GM18951 (cell line): ENCODE data around the gene ZFP37.
"Not testable (repeated sequence)": the region's sequence is repeated elsewhere in the genome, so short reads cannot be mapped to it uniquely, and the experiment has no call there.

Source experiments
- POLR2A ChIP-seq: IDR thresholded peaks from 4 replicates; pipeline ENCODE4 v1.6.1; 2011; ENCODE audit warnings: mild to moderate bottlenecking; ENCODE audit not compliant: insufficient read length, insufficient read depth; ENCODE audit errors: extremely low read depth
- in situ Hi-C: fragments of 300-500 bp; cut with MboI; formaldehyde crosslinking; loops from one replicate; pipeline ENCODE4 v1.12.0; 2022; ENCODE audit warnings: low sequenced_read_pairs, mixed read lengths, inconsistent platforms; ENCODE audit not compliant: unreplicated experiment

The ZFP37 gene

DNA sequence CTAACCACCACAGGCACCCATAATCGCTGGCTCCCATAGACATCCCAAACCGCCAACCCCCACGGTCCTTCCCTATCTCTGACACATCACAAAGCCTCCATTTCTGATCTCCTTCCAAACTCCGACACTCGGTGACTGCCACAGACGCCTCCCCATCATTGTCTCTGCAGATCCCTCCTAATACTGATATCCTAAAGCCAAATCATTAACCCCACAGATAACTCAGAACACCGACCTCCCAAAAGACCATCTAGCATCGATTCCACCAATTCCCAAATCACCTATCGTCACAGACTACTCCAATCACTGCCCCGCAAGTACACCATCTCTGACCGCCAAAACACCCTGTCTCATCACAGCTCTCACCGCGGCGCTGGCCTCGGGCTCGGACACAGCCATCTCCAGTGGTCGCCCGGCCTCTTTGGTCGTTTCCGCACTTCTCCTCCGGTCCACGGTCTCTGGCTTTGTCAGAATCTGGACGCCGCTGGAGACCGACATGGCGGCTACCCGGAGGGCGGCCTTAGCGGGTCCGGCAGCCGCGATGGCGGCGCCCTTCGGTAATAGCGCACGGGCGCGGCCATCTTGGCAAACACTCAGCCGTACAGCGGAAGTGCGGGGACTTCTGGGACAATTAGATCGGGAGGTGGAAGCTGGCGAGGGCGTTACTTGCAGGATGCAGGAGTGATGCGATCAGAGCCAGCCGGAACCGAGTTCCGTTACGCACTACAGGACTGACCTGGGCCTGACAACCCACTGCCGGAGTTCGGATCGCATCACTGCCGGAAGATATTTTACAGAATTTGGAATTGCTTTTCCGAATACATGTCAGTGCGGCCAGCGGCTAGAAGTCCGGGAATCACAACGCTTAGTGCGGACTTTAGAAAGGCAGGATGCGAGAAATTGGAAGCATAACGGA is at the start of gene ZFP37:
Gene ZFP37 (minus strand): TSS at position 534 of the 916 bp plus-strand sequence. CDS start 36 bp downstream, at position 498.
- in situ Hi-C loops = no loop called here

DNA sequence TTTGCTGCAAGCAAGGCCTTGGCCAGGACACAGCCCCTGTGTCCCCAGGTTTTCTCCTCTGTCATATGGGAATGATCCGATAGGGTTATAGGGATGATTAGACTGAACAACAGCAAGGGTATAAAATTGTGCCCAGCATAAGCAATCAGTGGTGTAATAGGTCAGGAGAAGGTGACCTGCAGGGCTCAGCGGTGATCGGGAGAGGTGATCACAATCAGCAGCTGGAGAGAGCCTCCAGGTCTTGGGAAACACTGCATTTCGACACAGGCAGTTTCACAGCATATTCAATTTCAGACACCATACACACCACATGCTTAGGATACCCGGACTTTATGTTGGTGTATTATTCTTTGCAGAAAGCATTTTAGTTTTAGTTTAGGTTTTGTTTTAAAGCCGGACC is 48.8 kb upstream of the ZFP37 start:
- in situ Hi-C loops = not testable (repeated sequence)

More for the DNA sequence above, at the start of gene ZFP37:
- TF ChIP-seq POLR2A = peak; percentile 50

DNA sequence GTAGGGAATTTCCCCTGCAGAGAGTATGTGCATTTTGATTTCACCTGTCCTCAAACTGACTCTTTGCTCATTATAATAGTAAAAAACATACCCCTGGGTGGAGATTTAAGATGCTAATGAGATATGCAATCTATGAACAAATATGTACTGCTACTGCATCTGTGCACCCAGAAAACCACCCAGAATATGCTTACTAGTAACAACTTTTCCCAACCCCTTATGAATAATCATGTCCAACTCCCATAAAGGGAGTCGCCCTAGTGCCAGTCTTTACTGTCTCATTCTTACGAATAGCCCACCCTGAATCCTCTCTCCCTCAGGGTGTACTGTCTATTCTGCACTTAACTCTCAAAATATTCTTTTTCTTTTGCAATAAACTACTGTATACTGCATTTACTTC is 39.0 kb upstream of the ZFP37 start:
- in situ Hi-C loops = no loop called here

DNA sequence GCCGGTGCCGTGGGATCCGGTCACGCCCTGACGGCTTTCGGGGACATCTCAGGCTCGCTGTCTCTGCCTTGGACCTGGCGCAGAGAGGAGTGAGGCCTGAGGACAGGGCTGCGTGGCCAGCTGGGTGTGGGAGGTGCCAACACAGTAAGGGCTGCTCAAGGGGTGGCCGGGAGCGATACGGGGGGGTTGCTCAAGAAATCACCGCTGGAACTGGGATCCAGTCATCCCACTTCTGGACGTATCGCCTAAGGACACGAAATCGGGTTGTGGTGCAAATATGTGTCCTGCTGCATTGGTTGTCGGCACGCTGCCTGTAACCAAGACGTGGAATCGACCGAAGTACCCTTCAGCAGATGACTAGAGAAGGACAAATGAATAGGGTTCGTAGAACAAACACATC is 33.4 kb upstream of the ZFP37 start:
- in situ Hi-C loops = not testable (repeated sequence)

More for the DNA sequence above, 39.0 kb upstream of the ZFP37 start:
- TF ChIP-seq POLR2A = no peak

DNA sequence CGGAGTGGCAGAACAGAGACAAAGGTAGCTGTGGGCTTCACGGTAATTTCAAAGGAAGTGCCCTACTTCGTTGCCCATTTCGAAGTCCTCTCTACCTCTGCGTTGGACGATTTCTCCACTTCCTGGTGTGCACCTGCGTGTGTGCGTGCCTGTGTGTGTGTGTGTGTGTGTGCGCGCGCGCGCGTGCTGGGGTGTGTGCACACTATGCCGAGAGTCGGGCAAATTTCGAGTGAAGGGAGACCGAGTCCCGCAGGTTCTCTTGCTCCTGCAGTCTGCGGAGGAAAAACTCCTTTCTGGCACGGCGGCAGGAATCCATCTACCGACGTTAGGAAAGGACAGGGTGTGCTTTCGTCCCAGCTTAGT is 32.6 kb upstream of the ZFP37 start:
- in situ Hi-C loops = not testable (repeated sequence)

DNA sequence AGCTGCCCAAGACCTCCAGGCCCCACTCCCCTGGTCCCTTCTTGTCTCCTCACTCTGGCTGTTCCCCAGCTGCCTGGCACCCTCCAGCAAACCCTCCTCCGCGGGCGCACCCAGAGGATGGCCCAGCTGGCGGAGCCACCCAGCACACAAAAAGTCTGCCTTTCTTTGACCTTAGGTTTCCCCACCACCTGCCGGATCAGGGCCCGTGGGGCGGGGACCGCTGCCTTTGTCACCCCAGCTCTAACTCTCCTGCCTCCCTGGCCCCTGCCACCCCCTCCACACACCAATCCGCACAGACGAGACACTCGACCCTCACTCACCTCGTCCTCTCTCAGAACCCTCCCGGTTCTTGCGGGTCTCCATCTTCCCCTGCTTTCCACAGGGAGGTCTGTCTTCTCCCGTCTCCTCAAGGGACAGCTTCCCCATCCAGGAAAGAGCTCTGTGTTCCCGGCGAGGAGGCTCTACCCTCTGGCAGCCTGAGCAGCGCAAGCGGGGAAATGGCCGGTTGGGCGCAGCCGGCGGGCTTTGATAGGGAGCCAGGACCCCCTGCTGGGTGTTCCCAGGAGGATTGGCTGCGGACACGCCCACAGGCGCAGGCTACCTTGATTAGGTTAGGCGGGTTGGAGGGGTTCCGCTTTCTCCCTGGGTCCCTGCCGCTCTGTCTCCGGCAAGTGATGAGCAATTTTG is 32.1 kb upstream of the ZFP37 start:
- in situ Hi-C loops = not testable (repeated sequence)

DNA sequence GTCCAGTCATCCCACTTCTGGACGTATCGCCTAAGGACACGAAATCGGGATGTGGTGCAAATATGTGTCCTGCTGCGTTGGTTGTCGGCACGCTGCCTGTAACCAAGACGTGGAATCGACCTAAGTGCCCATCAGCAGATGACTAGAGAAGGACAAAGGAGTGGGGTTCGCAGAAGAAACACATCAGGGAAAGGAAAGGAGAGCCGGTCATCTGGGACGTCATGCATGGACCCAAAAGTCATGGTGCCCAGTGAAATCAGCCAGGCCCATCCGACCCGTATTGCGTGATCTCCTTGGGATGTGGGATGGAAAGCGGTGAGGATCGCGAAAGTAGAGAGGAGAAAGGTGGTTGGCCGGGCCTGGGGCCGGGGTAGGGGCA is 6.4 kb upstream of the ZFP37 start:
- in situ Hi-C loops = not testable (repeated sequence)

DNA sequence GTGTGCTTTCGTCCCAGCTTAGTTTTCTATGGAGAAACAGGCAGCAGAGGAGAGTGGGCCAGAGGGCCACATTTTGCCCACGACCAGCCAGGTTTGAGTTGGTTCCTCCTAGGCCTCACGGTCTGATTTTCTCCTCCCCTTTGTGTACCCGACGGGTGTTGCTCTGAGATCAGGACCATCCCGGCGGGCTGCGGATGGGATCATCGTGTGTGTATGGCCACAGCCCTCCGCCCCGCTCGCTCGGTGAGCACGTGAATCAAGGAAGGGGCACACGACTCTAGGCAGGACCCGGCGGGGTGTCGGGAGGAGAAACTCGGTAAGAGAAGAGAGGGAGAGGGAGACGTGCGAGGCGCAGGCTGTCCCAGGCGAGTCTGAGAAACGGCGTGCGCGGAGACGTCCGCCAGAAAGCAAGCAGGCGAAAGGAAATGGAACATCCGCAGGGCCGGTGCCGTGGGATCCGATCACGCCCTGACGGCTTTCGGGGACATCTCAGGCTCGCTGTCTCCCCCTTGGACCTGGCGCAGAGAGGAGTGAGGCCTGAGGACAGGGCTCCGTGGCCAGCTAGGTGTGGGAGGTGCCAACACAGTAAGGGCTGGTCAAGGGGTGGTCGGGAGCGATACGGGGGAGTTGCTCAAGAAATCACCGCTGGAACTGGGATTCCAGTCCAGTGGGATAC is 5.9 kb upstream of the ZFP37 start:
- in situ Hi-C loops = not testable (repeated sequence)

DNA sequence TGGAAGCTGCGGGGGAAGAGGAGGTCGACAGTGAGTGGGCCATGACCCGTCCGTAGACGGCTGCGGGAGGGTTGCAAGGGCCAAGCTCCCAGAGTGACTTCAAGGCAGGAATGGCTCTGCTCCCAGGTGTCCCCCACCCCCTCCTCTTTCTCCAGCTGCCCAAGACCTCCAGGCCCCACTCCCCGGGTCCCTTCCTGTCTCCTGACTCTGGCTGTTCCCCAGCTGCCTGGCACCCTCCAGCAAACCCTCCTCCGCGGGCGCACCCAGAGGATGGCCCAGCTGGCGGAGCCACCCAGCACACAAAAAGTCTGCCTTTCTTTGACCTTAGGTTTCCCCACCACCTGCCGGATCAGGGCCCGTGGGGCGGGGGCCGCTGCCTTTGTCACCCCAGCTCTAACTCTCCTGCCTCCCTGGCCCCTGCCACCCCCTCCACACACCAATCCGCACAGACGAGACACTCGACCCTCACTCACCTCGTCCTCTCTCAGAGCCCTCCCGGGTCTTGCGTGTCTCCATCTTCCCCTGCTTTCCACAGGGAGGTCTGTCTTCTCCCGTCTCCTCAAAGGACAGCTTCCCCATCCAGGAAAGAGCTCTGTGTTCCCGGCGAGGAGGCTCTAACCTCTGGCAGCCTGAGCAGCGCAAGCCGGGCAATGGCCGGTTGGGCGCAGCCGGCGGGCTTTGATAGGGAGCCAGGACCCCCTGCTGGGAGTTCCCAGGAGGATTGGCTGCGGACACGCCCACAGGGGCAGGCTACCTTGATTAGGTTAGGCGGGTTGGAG is 4.7 kb upstream of the ZFP37 start:
- in situ Hi-C loops = not testable (repeated sequence)

DNA sequence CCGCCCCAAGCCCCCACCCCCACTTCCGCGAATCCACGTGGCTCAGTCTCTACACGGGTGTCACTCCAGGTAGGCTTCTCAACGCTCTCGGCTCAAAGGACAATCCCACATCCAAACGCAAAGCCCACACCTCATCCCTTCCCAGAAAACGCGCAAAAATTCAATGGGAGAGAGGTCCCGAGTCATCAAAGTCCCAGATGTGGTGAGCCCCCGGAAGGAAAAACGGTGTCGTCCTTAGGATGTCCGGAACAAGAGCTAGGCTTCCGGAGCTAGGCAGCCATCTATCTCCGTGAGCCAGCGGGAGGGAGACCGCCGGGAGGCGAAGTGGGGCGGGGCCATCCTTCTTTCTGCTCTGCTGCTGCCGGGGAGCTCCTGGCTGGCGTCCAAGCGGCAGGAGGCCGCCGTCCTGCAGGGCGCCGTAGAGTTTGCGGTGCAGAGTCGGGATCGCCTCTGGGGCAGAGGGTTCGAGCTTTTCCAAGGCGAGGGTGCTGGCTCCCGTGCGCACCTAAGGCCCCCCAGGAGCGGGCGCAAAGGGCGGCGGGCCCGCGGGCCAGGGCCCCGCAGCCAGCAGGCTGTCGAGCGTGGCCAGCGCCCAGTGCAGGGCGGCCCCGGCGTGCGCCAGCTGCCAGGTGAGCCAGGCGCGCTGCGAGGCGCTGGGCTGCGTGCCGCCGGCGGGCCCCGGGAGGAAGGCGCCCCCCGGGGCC is 3.2 kb upstream of the ZFP37 start:
- in situ Hi-C loops = not testable (repeated sequence)

DNA sequence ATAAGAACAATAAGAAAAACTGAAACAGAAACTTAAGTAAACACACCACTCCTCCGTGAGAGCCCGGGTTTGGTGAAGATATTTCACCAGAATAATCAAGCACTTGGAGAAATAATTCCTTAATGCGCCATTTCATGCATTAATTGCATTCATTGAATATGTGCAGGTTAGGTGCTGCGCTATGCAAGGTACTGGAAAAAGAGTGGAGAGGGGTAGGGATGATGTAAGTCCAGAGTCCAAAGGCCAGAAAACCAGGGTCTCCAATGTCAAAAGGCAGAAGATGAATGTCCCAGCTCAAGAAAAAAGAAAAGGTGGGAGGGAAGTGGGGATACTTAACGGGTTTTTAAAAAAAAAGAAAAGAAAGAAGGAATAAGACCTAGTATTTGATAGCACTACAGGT is 669 bp upstream of the ZFP37 start:
- TF ChIP-seq POLR2A = no peak
- in situ Hi-C loops = no loop called here

DNA sequence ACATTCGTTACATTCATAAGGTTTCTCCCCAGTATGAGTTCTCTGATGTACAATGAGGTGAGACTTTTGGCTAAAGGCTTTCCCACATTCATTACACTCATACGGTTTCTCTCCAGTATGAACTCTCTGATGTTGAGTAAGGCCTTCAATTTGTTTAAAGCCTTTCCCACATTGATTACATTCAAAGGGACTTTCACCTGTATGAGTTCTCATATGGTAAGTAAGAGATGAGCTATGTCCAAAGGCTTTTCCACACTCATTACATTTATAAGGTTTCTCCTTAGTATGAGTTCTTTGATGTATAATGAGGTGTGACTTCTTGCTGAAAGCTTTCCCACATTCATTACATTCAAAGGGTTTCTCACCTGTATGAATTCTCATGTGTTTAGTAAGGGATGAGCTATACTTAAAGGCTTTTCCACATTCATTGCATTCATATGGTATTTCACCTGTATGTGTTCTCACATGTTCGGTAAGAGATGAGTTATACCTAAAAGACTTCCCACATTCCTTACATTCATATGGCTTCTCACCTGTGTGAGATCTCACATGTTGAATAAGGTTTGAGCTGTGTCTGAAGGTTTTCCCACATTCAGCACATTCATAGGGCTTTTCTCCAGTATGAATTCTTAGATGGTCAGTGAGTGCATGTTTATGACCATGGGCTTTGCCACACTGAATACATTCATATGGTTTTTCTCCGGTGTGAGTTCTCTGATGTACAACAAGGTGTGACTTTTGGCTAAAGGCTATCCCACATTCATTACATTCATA is 13.5 kb downstream of the ZFP37 start:
- TF ChIP-seq POLR2A = no peak
- in situ Hi-C loops = no loop called here

DNA sequence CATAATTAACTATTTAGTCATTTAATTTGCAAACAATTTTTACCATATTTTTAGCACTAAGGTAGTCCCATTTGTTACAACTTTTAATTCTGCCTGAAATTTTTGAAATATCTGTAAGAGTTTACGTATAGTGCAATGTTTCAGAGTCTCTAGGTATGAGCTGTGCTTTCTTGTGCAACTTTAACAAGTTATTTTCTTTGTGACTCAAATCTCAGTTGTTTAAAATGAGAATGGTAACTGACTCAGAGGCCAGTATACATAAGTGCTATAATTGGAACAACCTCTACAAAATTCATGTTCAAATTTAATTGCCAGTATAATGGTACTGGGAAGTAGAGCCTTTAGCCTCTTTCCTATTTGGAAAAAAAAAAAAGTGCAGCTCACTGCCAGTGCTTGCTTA is 30.3 kb downstream of the ZFP37 start:
- in situ Hi-C loops = no loop called here
- no peak for TF ChIP-seq POLR2A
